Islet of Langerhans (tissue), 1 donor: Measurements from ENCODE around the gene CBFA2T2.
"Not testable (repeated sequence)": the region's sequence is repeated elsewhere in the genome, so short reads cannot be mapped to it uniquely, and the experiment has no call there.

Experiments used
- FAIRE-seq: peaks from one replicate; lab custom pipeline; 2011; peaks lifted over from hg19 to GRCh38; lab: Jason Lieb, UNC

Gene CBFA2T2

DNA sequence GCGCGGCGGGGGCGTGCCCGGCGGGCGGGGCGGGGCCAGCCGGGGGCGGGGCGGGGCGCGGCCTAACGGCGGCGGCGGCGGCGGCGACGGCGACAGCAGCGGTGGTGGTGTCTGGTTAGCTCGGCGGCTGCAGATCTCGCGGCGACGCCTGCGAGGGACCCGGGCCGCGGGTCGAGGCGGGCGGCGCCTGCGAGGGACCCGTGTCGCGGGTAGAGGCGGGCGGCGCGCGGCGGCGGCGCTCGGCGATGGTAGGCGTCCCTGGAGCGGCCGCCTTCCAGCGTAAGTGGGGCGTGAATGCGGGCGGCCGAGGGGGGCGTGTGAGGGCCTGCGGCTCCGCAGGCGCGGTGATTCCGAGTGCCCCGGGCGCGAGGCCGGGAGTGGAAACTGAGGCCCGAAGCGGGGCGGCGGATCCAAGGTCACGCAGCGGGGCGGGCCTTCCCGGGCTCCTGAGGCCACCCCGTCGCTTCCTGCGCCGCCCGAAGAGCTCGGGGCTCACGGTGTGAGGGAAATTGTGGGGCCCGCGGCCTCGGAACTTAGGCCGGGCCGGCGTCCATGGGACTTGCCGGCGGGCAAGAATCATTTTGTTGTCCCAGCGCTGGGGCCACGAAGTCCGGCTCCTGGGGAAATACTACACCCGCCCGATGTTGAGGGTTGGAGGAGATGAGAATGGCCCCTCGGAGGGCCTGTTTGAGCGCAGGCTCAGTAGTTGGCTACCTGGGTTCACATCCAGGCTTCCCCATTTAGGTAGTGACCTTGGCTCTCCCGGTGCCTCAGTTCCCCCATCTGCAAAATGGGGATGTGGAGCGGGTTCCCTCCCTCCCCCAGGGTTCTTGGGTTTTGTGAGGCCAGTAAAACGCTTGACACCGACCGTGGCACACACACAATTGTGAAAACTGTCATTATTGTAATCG, at the start of gene CBFA2T2:
TSS of gene CBFA2T2 (plus strand) at position 74 of the 911 bp plus-strand sequence. CDS start at position 246, 172 bp downstream.
- no peak for FAIRE-seq

DNA sequence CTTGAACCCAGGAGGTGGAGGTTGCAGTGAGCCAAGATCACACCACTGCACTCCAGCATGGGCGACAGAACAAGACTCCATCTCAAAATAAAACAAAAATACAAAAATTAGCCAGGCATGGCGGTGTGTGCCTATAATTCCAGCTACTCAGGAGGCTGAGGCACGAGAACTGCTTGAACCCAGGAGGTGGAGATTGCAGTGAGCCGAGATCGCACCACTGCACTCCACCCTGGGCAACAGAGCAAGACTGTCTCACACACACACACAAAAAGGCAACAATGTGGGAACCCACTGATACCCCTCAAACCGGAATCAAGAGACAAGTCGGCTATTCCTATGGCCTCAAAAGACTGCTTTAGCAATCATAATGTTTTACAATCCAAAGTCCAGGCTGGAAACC, 49.3 kb upstream of the CBFA2T2 start:
- FAIRE-seq: not testable (repeated sequence)

DNA sequence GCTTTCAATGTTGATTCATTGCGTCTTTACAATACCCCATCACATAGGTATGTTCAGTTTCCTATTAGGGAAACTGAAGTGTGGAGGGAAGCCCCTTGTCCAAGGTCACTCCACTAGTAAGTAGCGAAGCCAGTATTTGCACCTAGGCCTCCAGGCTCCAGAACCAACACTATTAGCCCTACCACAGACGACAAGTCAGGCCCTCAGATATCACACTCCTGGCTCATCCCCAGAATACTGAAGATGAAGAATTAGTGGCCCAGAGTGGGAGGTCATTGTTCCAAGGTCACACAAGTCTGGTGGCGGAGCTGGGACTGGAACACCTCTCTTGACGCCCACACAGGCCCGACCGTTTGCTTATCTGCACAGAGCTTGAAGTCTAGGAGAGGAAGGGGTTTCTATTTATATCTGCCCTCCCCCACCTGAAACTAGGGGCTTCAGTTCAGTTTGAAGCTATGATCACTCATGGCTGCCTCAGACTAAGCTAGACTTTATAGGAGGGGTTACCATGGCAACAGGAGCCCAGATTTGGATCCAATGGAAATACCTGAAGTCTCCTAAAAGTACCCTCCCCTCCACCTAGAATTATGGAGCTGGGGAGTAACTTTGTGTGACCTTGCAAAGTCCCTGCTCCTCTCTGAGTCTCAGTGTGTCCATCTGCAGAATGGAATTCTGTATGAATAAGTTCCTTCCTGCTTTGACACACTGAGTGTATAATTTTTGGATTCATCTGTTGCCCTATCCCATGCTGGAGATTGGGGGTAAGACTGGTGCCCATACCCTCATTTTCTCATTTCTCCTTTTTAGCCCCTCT, 48.5 kb upstream of the CBFA2T2 start:
- no peak for FAIRE-seq

DNA sequence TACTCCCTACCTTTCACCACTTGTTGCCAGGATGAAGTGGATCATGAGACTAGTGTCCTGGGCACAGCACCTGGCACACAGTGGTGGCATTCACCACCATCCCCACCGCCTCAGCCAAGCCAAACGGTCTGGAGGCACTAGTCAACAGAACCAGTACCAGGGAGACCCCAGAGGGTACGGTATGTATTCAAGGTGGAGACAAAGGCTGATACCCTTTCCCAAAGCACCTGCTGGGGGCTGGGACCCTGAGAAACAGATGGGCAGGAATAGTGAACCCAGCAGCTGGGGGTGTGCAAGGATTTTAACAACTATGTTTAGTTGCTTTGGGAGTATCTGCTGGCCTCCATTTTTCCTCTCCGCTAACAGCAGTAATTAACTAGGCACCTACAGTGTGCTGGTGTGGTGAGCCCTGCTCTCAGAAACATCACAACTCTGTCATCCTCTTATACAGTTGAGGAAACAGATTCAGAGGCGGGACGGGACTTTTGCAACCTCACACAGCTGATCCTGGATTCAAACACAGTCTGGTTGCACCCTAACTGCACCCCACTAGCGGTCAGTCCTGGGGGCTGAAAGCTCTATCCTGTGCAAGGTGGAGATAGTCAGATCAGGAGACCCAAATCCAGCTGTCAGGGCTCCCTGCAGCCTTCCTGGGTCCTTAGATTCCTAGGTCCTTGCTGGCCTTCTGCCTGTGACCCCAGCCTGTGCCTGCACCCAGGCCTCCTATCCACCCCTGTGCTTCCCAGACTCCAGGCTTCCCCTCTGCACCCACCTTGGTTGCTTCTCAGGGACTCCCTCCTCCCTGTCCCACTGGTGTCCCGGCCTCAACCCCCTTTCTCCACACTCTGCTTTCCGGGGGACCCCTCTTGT, 47.5 kb upstream of the CBFA2T2 start:
- no peak for FAIRE-seq

DNA sequence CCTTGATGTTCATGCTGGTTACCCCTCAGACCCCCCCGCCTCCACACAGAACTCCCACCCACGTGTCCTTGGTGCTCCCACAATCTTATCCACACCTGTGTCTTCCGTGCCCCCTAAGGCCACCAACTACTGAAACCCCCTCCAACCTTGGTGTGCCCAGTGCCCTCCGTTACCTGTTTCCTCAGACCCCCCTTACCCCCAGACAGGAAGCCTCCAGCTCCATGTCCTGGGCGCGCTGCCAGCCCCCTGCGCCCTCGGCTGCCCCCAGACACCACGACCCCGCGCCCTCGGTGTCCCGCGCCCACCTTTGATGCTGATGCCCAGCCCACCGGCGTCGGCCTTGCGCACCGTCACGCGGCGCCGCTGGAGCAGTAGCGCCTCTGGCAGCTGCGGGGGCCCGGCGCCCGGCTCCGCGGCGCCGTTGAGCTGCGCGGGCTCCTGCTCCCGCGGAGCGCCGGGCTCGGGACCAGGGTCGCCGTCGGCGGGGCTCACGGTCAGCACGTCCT, 46.8 kb upstream of the CBFA2T2 start:
- no peak for FAIRE-seq

DNA sequence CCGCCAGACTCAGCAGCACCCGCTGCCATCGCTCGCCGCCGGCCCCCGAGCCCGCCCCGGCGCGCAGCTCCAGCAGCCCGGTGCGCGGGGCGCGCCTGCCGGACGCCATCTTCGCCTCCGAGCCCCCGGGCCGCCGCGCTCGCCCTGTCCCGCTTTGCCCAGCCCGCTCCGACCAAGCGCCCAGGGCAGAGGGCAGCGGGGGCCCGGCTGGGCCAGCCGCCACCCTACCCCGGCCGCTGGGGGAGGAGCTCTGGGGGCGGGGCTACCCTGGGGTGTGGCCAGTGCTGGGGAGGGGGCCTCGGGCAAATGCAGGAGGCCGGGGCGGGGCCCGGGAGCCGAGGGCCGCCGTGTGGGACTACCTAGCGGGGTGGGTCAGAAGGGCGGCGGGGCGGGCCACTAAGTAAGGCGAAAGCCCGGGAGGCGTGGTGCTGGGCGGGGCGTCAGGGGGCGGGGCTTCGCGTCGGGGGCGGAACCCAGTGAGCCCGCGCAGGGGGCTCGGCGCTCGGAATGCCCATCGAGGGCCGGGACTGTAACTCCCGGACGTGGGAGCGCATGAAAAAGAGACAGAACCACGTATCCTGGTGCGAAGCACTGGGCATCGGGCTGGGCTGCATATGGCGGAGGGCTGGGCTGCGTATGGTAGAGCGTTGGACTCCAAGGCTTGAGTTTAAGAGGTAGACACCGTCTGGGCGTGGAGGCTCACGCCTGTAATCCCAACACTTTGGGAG, 46.2 kb upstream of the CBFA2T2 start, which contains the start of gene SNTA1:
TSS of gene SNTA1 (minus strand) at position 252 of the 728 bp plus-strand sequence. CDS start at position 109, 143 bp downstream.
- no peak for FAIRE-seq

DNA sequence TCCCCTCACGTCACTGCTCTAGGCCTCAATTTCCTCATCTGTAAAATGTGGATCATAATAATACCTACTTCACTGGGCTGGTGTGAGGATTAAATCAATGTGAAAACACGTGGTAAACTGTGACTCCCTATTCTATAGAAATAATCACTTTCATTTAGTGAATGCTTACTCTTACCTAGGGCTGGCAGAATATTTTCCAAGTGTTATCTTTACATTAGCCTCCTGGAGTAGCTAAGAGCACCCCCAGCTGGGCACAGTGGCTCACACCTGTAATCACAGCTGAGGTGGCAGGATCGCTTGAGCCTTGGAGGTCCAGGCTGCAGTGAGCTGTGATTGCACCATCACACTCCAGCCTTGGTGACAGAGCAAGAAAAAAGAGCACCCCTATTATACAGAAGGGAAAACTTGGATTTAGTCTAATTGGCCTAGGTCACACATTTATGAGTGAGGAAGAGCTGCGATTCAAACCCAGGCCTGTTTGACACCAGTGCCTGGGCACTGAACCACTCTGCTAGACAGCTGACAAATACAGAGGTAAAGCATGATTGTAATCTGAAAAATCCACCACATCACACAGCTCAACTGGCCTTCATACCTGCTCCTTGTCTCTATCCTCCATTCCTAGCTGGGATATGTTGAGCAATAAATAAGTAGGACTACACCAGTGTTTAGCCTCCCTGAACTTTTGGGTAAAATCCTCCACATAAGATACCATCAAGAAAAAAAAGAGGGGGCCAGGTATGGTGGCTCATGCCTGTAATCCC, 44.9 kb upstream of the CBFA2T2 start:
- FAIRE-seq: no peak

DNA sequence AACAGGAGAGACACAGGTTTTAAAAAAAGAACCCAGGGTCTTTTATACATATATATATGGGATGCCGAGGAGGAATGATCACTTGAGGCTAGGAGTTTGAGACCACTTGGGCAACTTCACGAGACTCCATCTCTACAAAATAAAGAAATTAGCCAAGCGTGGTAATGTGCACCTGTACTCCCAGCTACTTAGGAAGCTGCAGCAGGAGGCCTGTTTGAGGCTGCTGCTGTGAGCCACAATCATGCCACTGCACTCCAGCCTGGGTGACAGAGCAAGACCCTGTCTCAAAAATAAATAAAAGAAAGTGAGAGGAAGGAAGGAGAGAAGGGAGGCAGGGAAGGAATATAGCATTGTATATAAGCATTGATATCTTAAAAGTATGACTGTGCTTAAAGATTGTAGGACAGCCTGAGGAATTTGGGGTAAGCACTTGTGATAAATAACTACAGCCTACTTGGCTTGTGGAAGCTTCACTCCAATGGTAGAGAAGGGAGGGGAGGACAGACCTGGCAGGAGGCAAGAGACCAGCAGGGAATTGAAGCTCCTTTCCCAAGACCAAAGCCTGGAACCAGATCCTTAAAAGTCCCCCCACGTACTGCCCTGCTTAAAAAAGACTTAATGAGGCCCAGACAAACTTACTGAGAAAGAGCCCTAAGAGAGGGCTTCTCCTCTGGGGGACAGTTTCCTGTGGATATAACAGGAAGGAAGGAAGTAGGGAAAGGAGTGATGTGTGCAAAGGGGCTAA, 43.8 kb upstream of the CBFA2T2 start:
- FAIRE-seq: no peak

DNA sequence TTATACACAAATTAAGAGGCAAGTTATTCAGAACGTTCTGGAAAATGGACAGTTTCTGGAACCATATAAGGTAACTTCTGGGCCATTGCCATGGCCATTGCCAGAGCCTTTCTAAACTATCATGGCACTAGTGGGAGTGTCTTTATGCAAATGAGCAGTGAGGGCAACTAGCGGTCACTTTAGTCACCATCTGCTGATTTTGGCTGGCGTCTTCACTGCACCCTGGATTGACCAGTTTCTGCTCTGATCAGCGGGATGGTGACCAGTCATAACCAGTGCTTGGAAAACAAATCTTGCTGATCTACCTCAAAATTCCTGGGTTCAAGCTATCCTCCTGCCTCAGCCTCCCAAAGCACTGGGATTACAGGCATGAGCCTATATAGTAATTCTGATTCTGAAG, 39.0 kb upstream of the CBFA2T2 start:
- FAIRE-seq: no peak

DNA sequence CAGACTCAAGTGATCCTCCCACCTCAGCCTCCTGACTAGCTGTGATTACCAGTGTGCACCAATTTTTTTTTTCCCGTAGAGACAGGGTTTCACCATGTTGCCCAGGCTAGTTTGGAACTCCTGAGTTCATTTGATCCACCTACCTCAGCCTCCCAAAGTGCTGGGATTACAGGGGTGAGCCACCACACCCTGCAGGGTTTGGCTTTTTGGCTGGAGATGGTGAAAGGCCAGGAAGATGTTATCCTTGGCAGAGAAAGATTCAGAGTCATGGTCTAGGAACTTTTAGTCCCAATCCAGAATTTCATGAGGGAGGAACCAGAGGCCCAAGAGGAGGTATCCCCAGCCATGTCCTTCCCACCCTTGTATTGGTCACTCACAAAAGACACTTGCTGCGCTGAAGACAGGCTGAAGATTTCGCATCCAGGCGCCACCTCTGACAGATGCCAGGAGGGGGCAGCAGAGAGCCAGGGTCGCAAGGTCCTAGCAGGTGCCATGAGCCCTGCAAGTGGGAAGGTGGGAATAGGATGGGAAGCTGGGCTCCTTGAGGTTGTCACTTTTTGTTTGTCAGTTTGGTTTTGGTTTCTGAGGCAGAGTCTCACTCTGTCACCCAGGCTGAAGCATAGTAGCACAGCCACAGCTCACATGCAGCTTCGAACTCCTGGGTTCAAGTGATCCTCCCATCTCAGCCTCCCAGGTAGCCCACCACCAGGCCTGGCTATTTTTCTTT, 32.8 kb upstream of the CBFA2T2 start:
- not testable (repeated sequence) for FAIRE-seq

DNA sequence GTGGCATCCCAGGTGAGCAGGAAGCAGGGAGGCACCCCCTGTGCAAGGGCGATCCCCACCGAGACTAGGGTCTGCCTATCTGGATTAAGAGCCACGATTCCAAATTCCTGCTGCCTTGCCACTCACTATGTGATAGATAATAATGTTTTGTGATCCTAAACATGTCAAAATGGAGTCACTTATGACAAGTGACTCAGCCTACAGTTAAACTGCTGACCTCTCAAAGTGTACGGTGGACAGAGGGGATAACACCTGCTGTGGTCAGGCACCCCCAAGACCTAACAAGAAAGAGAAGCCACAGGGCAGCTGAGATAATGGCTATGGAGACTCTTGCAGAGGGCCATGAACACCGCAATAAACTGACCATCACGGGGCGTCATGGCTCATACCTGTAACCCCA, 30.3 kb upstream of the CBFA2T2 start:
- no peak for FAIRE-seq

DNA sequence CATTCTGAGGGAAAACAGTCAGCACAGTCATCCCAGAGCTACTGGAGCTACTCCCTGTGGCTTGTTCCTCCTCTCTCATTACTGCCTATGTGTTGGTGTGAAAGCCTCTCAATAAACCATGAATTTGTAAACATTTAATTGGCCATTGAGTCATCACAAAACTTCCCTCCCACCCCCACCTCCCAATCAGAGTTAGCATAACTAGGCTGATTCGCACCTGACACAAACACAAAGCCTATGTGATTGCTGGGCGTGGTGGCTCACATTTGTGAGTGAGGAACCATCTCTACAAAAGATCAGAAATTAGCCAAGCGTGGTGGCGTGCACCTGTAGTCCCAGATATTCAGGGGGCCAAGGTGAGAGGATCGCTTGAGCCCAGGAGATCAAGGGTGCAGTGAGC, 29.2 kb upstream of the CBFA2T2 start:
- no peak for FAIRE-seq

DNA sequence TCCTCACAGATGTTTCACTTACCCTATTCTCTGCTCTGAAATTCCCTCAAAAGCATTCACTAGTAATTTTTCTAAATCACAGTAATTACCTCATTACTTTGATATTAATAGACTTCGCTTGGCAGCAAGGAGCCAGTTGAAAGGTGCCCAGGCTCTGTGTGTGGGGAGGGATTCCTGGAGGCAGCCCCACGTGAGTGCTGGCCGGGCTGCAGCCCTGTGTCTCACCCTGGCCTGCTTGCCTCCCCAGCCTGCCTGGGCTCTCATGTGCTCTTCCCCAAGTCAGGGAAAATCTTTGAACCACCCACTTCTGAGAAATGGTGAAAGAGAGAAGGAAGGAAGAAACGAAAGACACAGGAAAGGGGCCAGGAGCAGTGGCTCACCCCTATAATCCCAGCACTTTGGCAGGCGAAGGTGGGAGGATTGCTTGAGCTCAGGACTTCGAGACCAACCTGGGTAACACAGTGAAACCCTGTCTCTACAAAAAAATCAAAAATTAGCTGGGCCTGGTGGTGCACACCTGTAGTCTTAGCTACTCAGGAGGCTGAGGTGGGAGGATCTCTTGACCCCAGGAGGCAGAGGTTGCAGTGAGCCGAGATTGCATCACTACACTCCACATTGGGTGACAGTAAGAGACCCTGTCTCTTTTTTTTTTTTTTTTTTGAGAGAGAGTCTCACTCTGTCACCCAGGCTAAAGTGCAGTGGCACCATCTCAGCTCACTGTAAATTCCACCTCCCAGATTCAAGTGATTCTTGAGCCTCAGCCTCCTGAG, 26.4 kb upstream of the CBFA2T2 start:
- FAIRE-seq: no peak

DNA sequence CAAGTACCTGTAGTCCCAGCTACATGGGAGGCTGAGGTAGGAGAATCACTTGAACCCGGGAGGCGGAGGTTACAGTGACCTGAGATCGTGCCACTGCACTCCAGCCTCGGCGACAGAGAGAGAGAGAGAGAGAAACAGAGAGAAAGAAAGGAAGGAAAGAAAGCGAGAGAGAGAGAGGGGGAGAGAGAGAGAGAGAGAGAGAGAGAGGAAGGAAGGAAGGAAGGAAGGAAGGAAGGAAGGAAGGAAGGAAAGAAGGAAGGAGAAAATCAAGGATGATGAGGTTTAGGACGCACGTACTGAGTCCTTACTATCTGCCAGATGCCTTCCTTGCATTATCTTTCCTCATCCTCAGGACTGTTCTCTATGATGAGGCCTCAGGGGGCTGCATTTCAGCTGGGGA, 25.1 kb upstream of the CBFA2T2 start:
- FAIRE-seq: not testable (repeated sequence)

DNA sequence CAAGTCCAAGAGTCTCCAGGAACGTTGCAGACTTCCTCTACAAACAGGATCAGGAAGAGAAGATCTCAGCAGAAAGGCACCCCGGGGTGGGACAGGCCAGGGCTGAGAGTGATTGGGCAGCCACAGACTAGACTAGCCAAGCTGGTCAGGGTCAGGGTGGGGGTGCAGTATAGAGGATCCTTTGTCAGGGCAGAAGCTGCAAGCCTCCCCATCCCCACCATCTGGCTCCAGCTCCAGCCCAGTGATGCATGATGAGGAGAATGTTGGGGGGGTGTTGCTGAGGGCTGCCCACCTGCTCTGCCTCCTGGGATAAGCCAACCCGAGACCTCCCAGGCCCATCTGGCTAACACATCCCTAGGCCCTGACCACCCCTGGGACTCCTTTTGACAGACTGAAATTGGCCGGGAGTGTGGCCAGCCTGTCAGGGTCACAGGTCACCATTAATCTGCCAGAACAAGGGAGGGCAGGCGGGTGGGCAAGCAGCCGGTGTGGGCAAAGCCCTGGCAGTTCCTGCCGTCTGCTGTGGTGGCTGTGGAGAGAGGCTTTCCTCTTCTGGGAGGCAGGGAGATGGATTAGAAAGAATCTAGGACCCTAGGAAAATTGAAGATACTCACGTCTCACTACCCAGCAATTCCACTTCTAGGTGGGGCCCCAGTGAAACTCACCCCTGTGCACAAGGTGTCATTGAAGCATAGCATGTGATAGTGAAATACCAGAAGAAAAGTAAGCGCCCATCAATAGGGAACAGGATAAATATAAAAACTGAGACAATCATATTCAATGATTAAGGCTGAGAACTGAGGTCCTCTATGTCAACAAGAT, 24.2 kb upstream of the CBFA2T2 start:
- FAIRE-seq: no peak

DNA sequence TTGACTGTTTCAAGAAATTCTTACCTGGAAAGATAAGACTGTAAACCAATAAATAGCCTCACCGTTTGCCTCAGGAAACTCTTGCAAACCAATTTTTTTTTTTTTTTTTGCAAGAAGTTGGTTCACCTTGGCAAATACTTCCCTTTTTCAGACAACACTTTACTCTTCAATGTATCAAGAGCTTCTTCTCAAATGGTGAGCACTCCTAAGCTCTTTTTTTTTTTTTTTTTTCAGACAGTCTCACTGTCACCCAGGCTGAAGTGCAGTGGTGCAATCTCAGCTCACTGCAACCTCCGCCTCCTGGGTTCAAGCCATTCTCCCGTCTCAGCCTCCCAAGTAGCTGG, 23.6 kb upstream of the CBFA2T2 start:
- no peak for FAIRE-seq

DNA sequence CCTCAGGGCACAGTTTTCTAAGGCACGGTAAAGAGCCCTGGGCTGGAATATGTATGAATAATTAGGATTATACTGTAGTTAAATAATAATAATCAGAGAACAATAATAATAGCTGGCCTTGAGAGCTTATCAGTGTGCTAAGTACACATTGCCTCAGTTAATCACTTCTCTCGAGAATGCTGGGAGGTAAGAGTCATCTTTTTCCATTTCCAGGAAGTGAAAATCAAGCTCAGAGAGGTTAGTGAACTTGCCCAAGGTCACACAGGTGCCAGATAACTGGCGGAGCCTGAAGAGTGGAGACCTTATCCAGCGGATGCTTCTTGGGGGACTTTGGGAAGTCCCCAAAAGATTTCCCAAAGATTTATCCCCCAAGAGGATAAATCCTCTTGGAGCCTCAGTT, 19.4 kb upstream of the CBFA2T2 start:
- FAIRE-seq: no peak
